Panc1 (cell line): ENCODE data around the gene ZBTB11. TPM values are rescaled to one million over a fixed set of nuclear protein-coding genes. Genes with fewer than 3 reads are reported as not detected.

ENCODE experiments used
- ATAC-seq: fragments of 200-7000 bp; cut with Tn5 transposase; 2 replicates; pipeline ENCODE4 v1.9.1; 2020; ENCODE audit warnings: mild to moderate bottlenecking, moderate library complexity
- BruUV-seq: library from RNA; stranded (reverse); fragments of 400-500 nt; replicated peaks from 2 replicates; lab custom pipeline; 2021; lab: Mats Ljungman, UMichigan
- CTCF ChIA-PET: fragments of 300-600 bp; sonication (Branson Sonifier 250); formaldehyde crosslinking; loops from one replicate; lab custom pipeline; 2022; ENCODE audit warnings: antibody characterized with exemption; lab: Charles Lee
- POLR2A ChIA-PET: fragments of 300-600 bp; sonication (Branson Sonifier 250); formaldehyde crosslinking; loops from one replicate; lab custom pipeline; 2022; ENCODE audit warnings: antibody characterized with exemption; lab: Charles Lee
- DNase-seq: peaks from one replicate; pipeline ENCODE4 v3.0.0-alpha.2; 2010; ENCODE audit warnings: low read depth, low spot score
- H3K27ac ChIP-seq: 2 replicates; pipeline ENCODE4 v1.5.1; 2011; ENCODE audit warnings: mild to moderate bottlenecking, low read length, inconsistent platforms
- H3K27me3 ChIP-seq: fragments of 200-500 bp; sonication (Bioruptor generic); 2 replicates; pipeline ENCODE4 v1.6.0; 2014; ENCODE audit warnings: low read length, inconsistent platforms; ENCODE audit not compliant: control insufficient read depth, insufficient read depth
- H3K36me3 ChIP-seq: fragments of 200-500 bp; sonication (Bioruptor generic); 2 replicates; pipeline ENCODE4 v1.5.1; 2014; ENCODE audit warnings: inconsistent platforms, mild to moderate bottlenecking, low read length, moderate library complexity; ENCODE audit not compliant: control insufficient read depth, insufficient read depth
- H3K4me1 ChIP-seq: 2 replicates; pipeline ENCODE4 v1.5.1; 2011; ENCODE audit warnings: inconsistent platforms, mild to moderate bottlenecking, low read length, moderate library complexity; ENCODE audit not compliant: control insufficient read depth, insufficient read depth
- H3K4me3 ChIP-seq, 2 experiments: 2 replicates each; pipeline ENCODE4 v1.5.1; 2011 to 2012; ENCODE audit warnings: low read depth in 2 of 2, low read length in 2 of 2, mild to moderate bottlenecking in 2 of 2, inconsistent platforms in 1 of 2, moderate library complexity in 1 of 2
- H3K9me3 ChIP-seq: fragments of 200-500 bp; sonication (Bioruptor generic); 2 replicates; pipeline ENCODE4 v1.5.1; 2014; ENCODE audit warnings: low read depth, mild to moderate bottlenecking, inconsistent platforms, low read length, moderate library complexity; ENCODE audit not compliant: control insufficient read depth, insufficient read depth
- CTCF ChIP-seq: fragments of 450-650 bp; IDR thresholded peaks from 2 replicates; pipeline ENCODE4 v1.5.1; 2017; ENCODE audit warnings: mild to moderate bottlenecking
- POLR2AphosphoS5 ChIP-seq: IDR thresholded peaks from 2 replicates; pipeline ENCODE4 v1.6.1; 2012; ENCODE audit warnings: mild to moderate bottlenecking, low read depth, low read length, moderate library complexity
- SIN3A ChIP-seq: IDR thresholded peaks from 2 replicates; pipeline ENCODE4 v1.6.1; 2012; ENCODE audit warnings: low read depth, mild to moderate bottlenecking, low read length, moderate library complexity, borderline replicate concordance; ENCODE audit not compliant: insufficient read depth
- TCF7L2 ChIP-seq: IDR thresholded peaks from 2 replicates; pipeline ENCODE4 v1.6.1; 2011; ENCODE audit warnings: mild to moderate bottlenecking, low read depth, low read length, inconsistent platforms
- in situ Hi-C: cut with HindIII; loops from 2 replicates; pipeline ENCODE4 v1.10.0; 2016; ENCODE audit warnings: low sequenced_read_pairs, low pct_unique_long_range_greater_than_20kb
- intact Hi-C: fragments of 100-400 bp; cut with micrococcal nuclease; formaldehyde crosslinking; loops from one replicate; pipeline ENCODE4 v1.10.0; 2022; ENCODE audit not compliant: unreplicated experiment
- total RNA-seq: library from RNA; stranded (reverse); gene quantifications from one replicate; pipeline ENCODE4 v1.2.1, GENCODE V29; 2021; ENCODE audit not compliant: unreplicated experiment
- TF ChIP-seq, protein P1 (sequence below), 2 experiments: IDR thresholded peaks; 2 replicates each; pipeline ENCODE4 v1.6.1; 2011 to 2012; ENCODE audit warnings: low read depth in 2 of 2, control low read depth in 1 of 2, low read length in 1 of 2, mild to moderate bottlenecking in 1 of 2, moderate library complexity in 1 of 2; ENCODE audit not compliant: insufficient read depth in 1 of 2

The ZBTB11 gene
- total RNA-seq, 1 experiment from 2014 or later: 20.1 TPM

- ATAC-seq: no peak
- TF ChIP-seq POLR2AphosphoS5 (no peak), CTCF (no peak), TCF7L2 (no peak), SIN3A (no peak)
- TF ChIP-seq, protein P1, sequence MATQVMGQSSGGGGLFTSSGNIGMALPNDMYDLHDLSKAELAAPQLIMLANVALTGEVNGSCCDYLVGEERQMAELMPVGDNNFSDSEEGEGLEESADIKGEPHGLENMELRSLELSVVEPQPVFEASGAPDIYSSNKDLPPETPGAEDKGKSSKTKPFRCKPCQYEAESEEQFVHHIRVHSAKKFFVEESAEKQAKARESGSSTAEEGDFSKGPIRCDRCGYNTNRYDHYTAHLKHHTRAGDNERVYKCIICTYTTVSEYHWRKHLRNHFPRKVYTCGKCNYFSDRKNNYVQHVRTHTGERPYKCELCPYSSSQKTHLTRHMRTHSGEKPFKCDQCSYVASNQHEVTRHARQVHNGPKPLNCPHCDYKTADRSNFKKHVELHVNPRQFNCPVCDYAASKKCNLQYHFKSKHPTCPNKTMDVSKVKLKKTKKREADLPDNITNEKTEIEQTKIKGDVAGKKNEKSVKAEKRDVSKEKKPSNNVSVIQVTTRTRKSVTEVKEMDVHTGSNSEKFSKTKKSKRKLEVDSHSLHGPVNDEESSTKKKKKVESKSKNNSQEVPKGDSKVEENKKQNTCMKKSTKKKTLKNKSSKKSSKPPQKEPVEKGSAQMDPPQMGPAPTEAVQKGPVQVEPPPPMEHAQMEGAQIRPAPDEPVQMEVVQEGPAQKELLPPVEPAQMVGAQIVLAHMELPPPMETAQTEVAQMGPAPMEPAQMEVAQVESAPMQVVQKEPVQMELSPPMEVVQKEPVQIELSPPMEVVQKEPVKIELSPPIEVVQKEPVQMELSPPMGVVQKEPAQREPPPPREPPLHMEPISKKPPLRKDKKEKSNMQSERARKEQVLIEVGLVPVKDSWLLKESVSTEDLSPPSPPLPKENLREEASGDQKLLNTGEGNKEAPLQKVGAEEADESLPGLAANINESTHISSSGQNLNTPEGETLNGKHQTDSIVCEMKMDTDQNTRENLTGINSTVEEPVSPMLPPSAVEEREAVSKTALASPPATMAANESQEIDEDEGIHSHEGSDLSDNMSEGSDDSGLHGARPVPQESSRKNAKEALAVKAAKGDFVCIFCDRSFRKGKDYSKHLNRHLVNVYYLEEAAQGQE (IDR thresholded peaks at IDR 0.05; ENCODE audit: insufficient read depth in 1 of 2, low read depth in 2 of 2, low read length in 1 of 2): no peak
- no peaks in the 10 kb centered on the region for H3K27me3 ChIP-seq
These were observed 73.7 kb downstream of the ZBTB11 start for GRCh38 chr3:101603184-101603583.

DNA sequence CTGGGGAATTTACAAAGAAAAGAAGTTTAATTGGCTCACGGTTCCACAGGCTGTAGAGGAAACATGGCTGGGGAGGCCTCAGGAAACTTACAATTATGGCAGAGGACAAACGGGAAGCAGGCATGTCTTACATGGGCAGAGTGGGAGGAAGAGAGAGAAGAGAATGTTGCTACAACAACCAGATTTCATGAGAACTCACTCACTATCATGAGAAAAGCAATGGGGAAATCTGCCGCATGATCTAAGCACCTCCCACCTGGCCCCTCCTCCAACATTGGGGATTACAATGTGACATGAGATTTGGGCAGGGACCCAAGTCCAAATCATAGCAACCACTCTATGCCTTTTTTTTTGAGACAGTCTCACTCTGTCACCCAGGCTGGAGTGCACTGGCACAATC is 74.2 kb downstream of the ZBTB11 start:
- H3K4me3 ChIP-seq: no peak overlapping the region
- no peak for DNase-seq
- POLR2A ChIA-PET: no interaction called here
- CTCF ChIA-PET: no interaction called here
- no peak for ATAC-seq
- intact Hi-C loops: no loop called here
- H3K9me3 ChIP-seq: no peaks in the 10 kb centered on the region
- no peaks in the 10 kb centered on the region for H3K27me3 ChIP-seq
- no peaks in the 10 kb centered on the region for H3K4me1 ChIP-seq
- in situ Hi-C loops: no loop called here
- BruUV-seq: no TSS peak
- no peak for TF ChIP-seq SIN3A
- H3K27ac ChIP-seq: no peak overlapping the region
- H3K36me3 ChIP-seq: no peaks in the 10 kb centered on the region

More at GRCh38 chr3:101603184-101603583, 73.7 kb downstream of the ZBTB11 start:
- ChIA-PET CTCF (no interaction called here), POLR2A (no interaction called here)
- no TSS peak for BruUV-seq
- Histone ChIP-seq H3K4me1 (no peaks in the 10 kb centered on the region), H3K36me3 (no peaks in the 10 kb centered on the region), H3K4me3 (no peak overlapping the region), H3K9me3 (no peaks in the 10 kb centered on the region), H3K27ac (no peak overlapping the region)
- in situ Hi-C loops (no loop called here), intact Hi-C loops (no loop called here)
- DNase-seq: no peak

Other genes starting within 250 kb of the ZBTB11 start
- gene SENP7, start 163.9 kb downstream of the ZBTB11 start, total RNA-seq: 10.1 TPM
- gene TRMT10C, start 115.3 kb downstream of the ZBTB11 start, total RNA-seq: 35.0 TPM
- gene PCNP, start 103.0 kb downstream of the ZBTB11 start, total RNA-seq: 165 TPM
- 1,155 TPM for gene RPL24, start 9.6 kb upstream of the ZBTB11 start, total RNA-seq
- 17.4 TPM for gene CEP97, start 47.5 kb upstream of the ZBTB11 start, total RNA-seq
- gene NXPE3, start 102.1 kb upstream of the ZBTB11 start, total RNA-seq: 30.4 TPM
- gene NFKBIZ, start 172.4 kb upstream of the ZBTB11 start, total RNA-seq: 17.4 TPM